ENCODE data around the gene BPTF.

DNA sequence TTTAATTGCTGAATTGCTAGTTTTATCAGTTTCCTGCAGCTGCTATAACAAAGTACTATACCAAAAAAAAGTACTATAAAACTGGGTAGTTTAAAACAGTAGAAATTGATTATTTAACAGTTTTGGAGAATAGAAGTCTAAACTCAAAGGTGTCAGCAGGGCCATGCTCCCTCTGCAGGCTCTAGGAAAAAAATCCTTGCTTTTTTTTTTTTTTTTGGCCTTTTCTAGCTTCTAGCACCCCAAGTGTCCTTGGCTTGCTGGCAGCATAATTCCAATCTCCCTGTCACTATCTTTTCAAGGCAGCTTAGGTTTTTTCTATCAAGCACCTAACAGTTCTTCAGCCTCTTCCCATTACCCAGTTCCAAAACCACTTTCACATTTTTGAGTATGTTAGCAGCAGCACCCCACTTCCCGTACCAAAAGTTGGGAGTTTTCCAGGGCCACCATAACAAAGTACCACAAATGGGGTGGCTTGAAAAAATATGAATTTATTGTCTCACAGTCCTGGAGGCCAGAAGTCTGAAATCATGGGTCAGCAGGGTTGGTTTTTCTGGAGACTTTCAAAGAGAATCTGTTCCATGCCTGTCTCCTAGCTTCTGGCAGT is 37.4 kb downstream of the BPTF start:
- TF ChIP-seq POLR2A (IDR thresholded peaks at IDR 0.05) = no peak
- TF ChIP-seq, protein P1, sequence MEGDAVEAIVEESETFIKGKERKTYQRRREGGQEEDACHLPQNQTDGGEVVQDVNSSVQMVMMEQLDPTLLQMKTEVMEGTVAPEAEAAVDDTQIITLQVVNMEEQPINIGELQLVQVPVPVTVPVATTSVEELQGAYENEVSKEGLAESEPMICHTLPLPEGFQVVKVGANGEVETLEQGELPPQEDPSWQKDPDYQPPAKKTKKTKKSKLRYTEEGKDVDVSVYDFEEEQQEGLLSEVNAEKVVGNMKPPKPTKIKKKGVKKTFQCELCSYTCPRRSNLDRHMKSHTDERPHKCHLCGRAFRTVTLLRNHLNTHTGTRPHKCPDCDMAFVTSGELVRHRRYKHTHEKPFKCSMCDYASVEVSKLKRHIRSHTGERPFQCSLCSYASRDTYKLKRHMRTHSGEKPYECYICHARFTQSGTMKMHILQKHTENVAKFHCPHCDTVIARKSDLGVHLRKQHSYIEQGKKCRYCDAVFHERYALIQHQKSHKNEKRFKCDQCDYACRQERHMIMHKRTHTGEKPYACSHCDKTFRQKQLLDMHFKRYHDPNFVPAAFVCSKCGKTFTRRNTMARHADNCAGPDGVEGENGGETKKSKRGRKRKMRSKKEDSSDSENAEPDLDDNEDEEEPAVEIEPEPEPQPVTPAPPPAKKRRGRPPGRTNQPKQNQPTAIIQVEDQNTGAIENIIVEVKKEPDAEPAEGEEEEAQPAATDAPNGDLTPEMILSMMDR (IDR thresholded peaks at IDR 0.05) = no peak

Measured in lower leg skin (tissue), 3 donors.